Measurements from ENCODE around the gene ZNF586.
"Not testable (repeated sequence)": the region's sequence is repeated elsewhere in the genome, so short reads cannot be mapped to it uniquely, and the experiment has no call there.

The ZNF586 gene

GRCh38 chr19:57816652-57817051 is 47.2 kb downstream of the ZNF586 start:
- no peaks in the 10 kb centered on the region for H3K27me3 ChIP-seq (replicated peaks; ENCODE audit: control insufficient read depth, insufficient read depth, low read length)
- no peak for TF ChIP-seq CTCF (IDR thresholded peaks at IDR 0.05; ENCODE audit: insufficient read depth, low read length, poor library complexity, severe bottlenecking)
- H3K4me3 ChIP-seq (replicated peaks; ENCODE audit: low read depth, low read length): no peak overlapping the region
- no peaks in the 10 kb centered on the region for H3K36me3 ChIP-seq (ENCODE audit: control insufficient read depth, insufficient read depth, low read length)
- no peak for DNase-seq (ENCODE audit: extremely low read depth, insufficient read length)

- H3K36me3 ChIP-seq (ENCODE audit: control insufficient read depth, insufficient read depth, low read length): no peaks in the 10 kb centered on the region
These were observed 48.5 kb downstream of the ZNF586 start for GRCh38 chr19:57817976-57818375.

GRCh38 chr19:57818378-57818777 is 48.9 kb downstream of the ZNF586 start:
- no peak overlapping the region for H3K4me3 ChIP-seq (replicated peaks; ENCODE audit: low read depth, low read length)
- H3K36me3 ChIP-seq (ENCODE audit: control insufficient read depth, insufficient read depth, low read length): no peaks in the 10 kb centered on the region
- no peaks in the 10 kb centered on the region for H3K27me3 ChIP-seq (replicated peaks; ENCODE audit: control insufficient read depth, insufficient read depth, low read length)
- no peak for DNase-seq (ENCODE audit: extremely low read depth, insufficient read length)
- TF ChIP-seq CTCF (IDR thresholded peaks at IDR 0.05; ENCODE audit: insufficient read depth, low read length, poor library complexity, severe bottlenecking): no peak

More at GRCh38 chr19:57817976-57818375, 48.5 kb downstream of the ZNF586 start:
- Histone ChIP-seq H3K27me3 (replicated peaks; ENCODE audit: control insufficient read depth, insufficient read depth, low read length) (no peaks in the 10 kb centered on the region), H3K4me3 (replicated peaks; ENCODE audit: low read depth, low read length) (no peak overlapping the region)
- TF ChIP-seq CTCF (IDR thresholded peaks at IDR 0.05; ENCODE audit: insufficient read depth, low read length, poor library complexity, severe bottlenecking): no peak
- DNase-seq (ENCODE audit: extremely low read depth, insufficient read length): no peak

- Histone ChIP-seq H3K4me3 (replicated peaks; ENCODE audit: low read depth, low read length) (peak overlapping the region; percentile 98), H3K27me3 (replicated peaks; ENCODE audit: control insufficient read depth, insufficient read depth, low read length) (no peaks in the 10 kb centered on the region), H3K36me3 (ENCODE audit: control insufficient read depth, insufficient read depth, low read length) (no peaks in the 10 kb centered on the region; the same call in 1 of the 2 replicates)
- peak; percentile 84 for DNase-seq (ENCODE audit: extremely low read depth, insufficient read length)
- TF ChIP-seq CTCF (IDR thresholded peaks at IDR 0.05; ENCODE audit: insufficient read depth, low read length, poor library complexity, severe bottlenecking): peak; percentile 40
These were observed 50.1 kb downstream of the ZNF586 start for GRCh38 chr19:57819475-57820148.

- peak overlapping the region; percentile 98 for H3K4me3 ChIP-seq (replicated peaks; ENCODE audit: low read depth, low read length)
- H3K27me3 ChIP-seq (replicated peaks; ENCODE audit: control insufficient read depth, insufficient read depth, low read length): no peaks in the 10 kb centered on the region
- H3K36me3 ChIP-seq (ENCODE audit: control insufficient read depth, insufficient read depth, low read length): no peaks in the 10 kb centered on the region; the same call in 1 of the 2 replicates
- no peak for DNase-seq (ENCODE audit: extremely low read depth, insufficient read length)
- no peak for TF ChIP-seq CTCF (IDR thresholded peaks at IDR 0.05; ENCODE audit: insufficient read depth, low read length, poor library complexity, severe bottlenecking)
These were observed 51.1 kb downstream of the ZNF586 start for GRCh38 chr19:57820599-57820998.

- H3K4me3 ChIP-seq (replicated peaks; ENCODE audit: low read depth, low read length): peak overlapping the region; percentile 98; the same call in 1 of the 2 replicates
- not testable (repeated sequence) for H3K36me3 ChIP-seq (ENCODE audit: control insufficient read depth, insufficient read depth, low read length); H3K27me3 ChIP-seq (replicated peaks; ENCODE audit: control insufficient read depth, insufficient read depth, low read length); DNase-seq (ENCODE audit: extremely low read depth, insufficient read length)
These were observed 51.6 kb downstream of the ZNF586 start for GRCh38 chr19:57821095-57821494.

GRCh38 chr19:57821501-57821900 is 52.0 kb downstream of the ZNF586 start:
- H3K4me3 ChIP-seq (replicated peaks; ENCODE audit: low read depth, low read length); H3K27me3 ChIP-seq (replicated peaks; ENCODE audit: control insufficient read depth, insufficient read depth, low read length); DNase-seq (ENCODE audit: extremely low read depth, insufficient read length); H3K36me3 ChIP-seq (ENCODE audit: control insufficient read depth, insufficient read depth, low read length): not testable (repeated sequence)

- H3K27me3 ChIP-seq (replicated peaks; ENCODE audit: control insufficient read depth, insufficient read depth, low read length); H3K36me3 ChIP-seq (ENCODE audit: control insufficient read depth, insufficient read depth, low read length); H3K4me3 ChIP-seq (replicated peaks; ENCODE audit: low read depth, low read length); DNase-seq (ENCODE audit: extremely low read depth, insufficient read length): not testable (repeated sequence)
These were observed 53.7 kb downstream of the ZNF586 start for GRCh38 chr19:57823155-57823554.

GRCh38 chr19:57823608-57824007 is 54.1 kb downstream of the ZNF586 start:
- H3K36me3 ChIP-seq (ENCODE audit: control insufficient read depth, insufficient read depth, low read length); DNase-seq (ENCODE audit: extremely low read depth, insufficient read length); H3K4me3 ChIP-seq (replicated peaks; ENCODE audit: low read depth, low read length); H3K27me3 ChIP-seq (replicated peaks; ENCODE audit: control insufficient read depth, insufficient read depth, low read length): not testable (repeated sequence)

Data from GM06990 (cell line).